Myocyte (in vitro differentiated cells): ENCODE measurements around the gene LIMA1. TPM values are rescaled to one million over a fixed set of nuclear protein-coding genes. Genes with fewer than 3 reads are reported as not detected.
A peak's percentile ranks its signal among the peaks of the same experiment; 100 is the strongest.
"Not testable (repeated sequence)": the region's sequence is repeated elsewhere in the genome, so short reads cannot be mapped to it uniquely, and the experiment has no call there.

Experiments
- DNase-seq: peaks from one replicate; pipeline ENCODE4 v3.0.0-alpha.2; 2012; ENCODE audit warnings: low read depth
- polyA plus RNA-seq: library from polyadenylated mRNA; unstranded; fragments of >200 nt; gene quantifications from one replicate; pipeline ENCODE4 v1.2.1, GENCODE V29; 2012; ENCODE audit warnings: missing spikeins
- total RNA-seq: library from RNA; depleted of rRNA; stranded (reverse); fragments of >200 nt; gene quantifications from 2 replicates; pipeline ENCODE4 v1.2.3, GENCODE V29; 2014

The LIMA1 gene
- 137 and 205 TPM in 2 replicates for total RNA-seq
- polyA plus RNA-seq: 112 TPM

DNA sequence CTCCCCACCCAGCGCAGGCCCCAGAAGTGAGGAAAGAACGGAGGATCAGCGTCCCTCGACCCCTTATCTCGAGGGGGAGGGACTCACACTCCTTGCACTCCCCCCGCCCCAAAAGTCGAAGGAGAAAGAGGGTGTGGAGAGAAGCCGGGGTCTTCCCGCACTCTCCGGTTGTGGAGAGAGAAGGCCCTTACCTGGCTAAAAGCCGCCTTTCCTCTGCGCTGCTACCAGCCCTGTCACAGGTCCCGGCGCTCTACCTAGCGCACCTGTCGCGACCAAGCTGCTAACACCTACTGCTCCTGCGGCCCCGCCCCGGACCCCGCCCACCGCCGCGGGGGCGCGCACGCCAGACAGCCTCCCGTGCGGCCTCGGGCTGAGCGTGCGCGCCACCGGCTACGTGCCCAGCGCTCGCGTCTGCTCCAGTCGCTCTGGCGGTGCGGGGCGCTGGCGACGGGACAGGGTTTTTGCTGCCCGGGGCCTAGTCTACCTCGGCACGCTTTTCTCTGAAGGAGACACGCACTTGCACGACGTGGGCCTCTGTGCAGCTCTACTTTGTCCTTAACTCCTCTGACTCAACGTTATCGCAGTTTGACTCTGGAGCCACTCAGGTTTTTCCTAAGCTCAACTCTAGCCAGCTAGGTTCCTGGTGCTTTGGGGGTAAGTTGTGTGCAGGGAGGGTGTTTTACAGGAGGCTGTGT is at the start of gene LIMA1:
Gene LIMA1 (minus strand): TSS at position 292 of the 695 bp plus-strand sequence. CDS start 34,769 bp downstream, outside the sequence.
- DNase-seq: peak; percentile 85

DNA sequence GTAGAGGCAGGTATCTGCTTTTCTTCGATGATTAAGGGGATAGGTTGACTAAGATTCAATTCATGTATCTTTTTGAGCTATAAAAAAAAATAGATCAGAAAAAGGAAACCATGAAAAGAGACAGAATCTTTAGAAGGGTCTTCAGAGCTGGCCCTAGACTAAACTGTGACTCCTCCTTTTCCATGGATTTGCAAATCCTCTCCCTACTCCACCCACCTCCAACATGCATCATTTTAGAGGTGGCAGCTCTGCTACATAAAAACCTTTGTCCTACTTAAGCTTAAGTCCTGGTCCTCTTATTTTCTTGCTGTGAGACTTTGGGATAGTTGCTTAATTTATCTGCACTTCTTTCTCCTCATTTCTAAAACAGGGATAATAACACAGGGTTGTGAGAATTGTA is 48.4 kb upstream of the LIMA1 start:
- DNase-seq: no peak

DNA sequence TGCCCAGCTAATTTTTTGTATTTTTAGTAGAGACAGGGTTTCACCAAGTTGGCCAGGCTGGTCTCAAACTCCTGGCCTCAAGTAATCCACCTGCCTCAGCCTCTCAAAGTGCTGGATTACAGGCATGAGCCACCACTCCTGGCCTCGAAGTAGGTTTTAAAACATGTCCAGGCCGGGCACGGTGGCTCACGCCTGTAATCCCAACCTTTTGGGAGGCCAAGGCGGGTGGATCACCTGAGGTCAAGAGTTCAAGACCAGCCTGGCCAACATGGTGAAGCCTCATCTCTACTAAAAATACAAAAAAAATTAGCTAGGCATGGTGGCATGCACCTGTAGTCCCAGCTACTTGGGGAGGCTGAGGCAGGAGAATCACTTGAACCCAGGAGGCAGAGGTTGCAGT is 45.3 kb upstream of the LIMA1 start:
- not testable (repeated sequence) for DNase-seq

DNA sequence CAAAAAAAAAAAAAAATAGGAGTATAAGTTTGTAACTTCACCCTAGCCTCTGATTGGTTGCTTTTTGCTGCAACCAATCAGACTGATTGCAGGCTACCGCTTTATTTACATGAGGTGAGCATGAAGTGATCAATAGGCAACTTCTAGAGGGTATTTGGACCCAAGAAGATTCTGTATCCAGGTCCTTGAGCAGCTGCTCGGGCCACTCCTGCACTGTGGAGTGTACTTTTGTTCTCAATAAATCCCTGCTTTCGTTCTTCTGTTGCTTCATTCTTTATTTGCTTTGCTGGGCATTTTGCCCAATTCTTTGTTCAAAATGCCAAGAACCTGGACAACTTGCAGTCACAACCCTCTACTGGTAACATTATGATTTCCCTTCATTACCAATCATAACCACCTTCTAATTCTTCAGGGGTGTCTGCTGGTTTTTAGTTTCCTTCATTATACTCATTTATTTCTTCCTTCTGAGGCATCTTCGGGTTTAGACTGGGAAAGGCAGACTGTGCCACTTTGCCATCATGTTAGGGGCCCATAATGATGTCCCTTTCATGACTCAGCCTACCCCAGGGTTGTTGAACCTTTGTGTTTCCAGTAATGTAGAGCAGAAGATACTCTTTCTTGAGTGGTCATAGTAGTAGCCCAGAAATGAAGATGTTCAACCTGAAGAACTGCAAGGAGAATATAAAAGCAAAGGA is 43.4 kb upstream of the LIMA1 start:
- peak; percentile 55 for DNase-seq

DNA sequence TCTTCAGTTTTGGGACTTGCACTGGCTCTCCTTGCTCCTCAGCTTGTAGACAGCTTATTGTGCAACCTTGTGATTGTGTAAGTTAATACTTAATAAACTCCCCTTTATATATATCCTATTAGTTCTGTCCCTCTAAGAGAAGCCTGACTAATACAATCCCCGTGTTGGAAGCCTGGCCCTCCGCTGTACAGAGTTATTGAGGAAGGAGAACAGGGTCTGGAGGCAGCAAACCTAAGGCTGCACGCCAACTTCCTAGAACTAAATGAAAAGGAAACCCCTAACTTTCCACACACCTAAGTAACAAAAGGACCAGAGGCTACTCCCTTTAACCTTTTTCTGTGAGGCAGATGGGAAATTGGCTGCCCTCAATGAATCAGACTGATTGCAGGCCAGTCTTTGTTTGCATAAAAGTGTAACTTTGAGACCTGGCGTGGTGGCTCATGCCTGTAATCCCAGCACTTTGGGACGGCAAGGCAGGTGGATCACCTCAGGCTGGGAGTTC is 42.6 kb upstream of the LIMA1 start:
- no peak for DNase-seq

DNA sequence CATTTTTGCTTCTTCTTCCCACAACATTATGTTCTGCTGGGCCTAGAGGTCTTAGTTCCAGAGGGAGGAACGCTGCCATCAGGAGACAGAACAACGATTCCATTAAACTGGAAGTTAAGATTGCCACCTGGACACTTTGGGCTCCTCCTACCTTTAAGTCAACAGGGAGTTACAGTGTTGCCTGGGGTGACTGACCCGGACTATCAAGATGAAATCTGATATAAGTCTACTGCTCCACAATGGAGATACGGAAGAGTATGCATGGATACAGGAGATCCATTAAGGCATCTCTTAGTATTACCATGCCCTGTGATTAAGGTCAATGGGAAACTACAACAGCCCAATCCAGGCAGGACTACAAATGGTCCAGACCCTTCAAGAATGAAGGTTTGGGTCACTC is 41.5 kb upstream of the LIMA1 start:
- not testable (repeated sequence) for DNase-seq

DNA sequence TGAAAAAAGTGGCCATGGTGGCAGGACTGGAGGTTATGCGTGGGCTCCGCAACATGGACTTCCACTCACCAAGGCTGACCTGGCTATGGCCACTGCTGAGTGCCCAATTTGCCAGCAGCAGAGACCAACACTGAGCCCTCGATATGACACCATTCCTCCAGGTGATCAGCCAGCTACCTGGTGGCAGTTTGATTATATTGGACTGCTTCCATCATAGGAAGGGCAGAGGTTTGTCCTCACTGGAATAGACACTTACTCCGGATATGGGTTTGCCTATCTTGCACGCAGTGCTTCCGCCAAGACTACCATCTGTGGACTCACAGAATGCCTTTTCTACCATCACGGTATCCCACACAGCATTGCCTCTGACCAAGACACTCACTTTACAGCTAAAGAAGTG is 40.8 kb upstream of the LIMA1 start:
- not testable (repeated sequence) for DNase-seq

DNA sequence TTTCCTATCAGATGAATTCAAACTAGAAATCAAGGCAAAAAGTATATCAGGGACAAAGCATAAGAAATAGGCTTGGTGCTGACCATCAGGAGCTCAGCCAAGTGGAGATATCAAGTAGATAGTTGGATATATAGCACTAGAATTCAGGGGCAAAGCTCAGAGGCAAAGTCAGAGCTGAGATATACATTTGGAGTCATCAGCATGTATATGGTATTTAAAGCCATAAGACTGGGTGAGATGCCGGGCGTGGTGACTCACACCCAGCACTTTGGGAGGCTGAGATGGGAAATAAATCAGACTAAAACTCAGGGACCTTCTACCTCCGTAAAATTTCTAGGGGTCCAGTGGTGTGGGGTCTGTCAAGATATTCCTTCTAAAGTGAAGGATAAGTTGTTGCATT is 38.9 kb upstream of the LIMA1 start:
- no peak for DNase-seq

DNA sequence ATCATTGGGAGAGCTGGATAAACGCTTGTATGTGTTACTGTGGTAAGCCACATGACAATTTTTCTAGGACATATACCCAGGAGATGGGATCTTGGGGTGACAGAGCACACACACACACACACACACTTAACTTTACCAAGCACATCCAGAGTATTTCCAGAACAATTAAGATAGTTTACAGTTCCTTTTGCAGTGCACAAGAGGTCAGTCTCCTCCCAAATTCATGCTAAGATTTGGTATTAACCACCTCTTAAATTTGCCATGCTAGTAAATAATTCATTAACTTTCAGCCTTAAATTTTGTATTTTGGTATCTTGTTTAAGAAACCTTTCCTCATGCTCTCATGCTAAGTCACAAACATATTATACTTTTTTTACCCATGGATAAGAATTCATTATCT is 33.9 kb upstream of the LIMA1 start:
- no peak for DNase-seq

DNA sequence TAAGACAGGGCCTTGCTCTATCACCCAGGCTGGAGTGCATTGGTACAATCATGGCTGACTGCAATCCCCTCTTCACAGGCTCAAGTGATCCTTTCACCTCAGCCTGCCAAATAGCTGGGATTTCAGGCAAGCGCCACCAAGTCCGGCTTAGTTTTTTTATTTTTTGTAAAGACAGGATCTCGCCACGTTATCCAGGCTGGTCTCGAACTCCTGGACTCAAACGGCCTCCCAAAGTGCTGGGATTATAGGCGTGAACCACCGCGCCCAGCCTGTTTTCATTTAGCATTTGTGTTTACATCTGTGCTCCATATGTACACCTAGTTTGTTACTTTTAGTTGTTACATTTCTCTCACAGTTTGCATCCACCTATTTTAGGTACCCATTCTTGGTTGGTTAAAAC is 32.5 kb upstream of the LIMA1 start:
- DNase-seq: no peak

DNA sequence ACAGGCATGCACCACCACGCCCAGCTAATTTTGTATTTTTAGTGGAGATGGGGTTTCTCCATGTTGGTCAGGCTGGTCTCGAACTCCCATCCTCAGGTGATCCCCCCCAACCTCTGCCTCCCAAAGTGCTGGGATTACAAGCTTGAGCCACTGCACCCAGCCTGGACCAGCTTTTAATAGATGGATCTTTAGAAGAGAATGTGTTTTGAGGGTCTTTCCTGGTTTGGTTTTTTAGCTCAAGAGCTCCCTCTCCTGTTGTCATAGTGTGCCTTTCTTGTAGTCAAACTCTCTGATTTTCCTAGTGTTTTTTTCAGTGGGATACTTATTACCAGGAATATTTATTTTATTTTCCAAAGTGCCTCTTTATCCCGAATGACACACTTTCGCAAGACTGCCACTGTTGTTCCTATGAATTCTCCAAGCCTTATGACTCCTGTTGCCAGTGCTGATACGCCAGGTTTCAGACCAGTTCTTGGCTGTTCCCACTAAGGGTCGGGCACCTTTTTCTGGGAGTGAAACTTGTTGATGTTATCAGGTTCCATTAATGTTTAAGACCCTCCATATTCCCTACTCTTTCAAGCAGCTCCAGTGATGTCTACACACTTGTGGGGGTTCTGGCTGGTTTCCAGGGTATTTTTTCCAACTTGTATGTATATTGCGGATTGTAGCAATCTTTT is 31.5 kb upstream of the LIMA1 start:
- DNase-seq: peak; percentile 64

DNA sequence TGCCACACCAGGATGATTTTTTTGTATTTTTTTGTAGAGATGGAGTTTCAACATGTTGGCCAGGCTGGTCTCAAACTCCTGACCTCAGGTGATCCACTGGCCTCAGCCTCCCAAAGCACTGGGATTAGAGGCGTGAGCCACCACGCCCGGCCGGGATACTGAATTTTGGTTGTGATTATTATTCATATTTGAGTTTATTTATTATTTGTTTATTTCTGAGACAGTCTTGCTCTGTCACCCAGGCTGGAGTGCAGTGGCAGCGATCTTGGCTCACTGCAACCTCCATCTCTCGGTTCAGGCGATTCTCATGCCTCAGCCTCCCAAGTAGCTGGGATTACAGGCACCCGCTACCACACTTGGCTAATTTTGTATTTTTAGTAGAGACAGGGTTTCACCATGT is 30.7 kb upstream of the LIMA1 start:
- not testable (repeated sequence) for DNase-seq

DNA sequence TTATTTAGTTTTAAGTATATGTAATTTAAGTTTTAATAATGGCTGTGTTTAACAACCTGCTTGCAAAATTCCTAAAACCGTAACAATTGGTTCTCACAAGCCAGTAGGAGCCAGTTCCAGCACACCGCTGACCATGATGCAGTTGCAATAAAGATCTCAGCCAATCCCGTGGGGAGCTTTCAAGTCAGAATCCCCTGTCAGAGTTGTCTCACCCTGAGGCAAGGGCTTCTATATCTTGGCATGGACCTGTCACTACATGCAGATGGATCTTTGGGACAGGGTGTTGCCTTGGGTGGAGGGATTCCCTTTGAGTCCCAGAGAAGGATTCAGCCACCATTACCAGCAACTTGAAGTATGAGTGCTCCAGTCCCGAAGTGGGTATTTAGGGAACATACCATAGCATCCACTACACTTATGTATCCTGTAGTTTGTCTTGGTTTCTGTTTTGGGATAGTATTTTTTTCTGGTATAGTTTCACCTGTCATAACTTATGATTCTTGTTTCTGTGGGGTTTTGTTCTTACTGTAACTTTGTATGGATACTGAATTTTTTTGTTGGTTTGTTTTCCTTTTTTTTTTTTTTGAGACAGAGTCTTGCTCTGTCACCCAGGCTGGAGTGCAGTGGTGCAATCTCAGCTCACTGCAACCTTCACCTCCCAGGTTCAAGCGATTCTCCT is 30.1 kb upstream of the LIMA1 start:
- no peak for DNase-seq

DNA sequence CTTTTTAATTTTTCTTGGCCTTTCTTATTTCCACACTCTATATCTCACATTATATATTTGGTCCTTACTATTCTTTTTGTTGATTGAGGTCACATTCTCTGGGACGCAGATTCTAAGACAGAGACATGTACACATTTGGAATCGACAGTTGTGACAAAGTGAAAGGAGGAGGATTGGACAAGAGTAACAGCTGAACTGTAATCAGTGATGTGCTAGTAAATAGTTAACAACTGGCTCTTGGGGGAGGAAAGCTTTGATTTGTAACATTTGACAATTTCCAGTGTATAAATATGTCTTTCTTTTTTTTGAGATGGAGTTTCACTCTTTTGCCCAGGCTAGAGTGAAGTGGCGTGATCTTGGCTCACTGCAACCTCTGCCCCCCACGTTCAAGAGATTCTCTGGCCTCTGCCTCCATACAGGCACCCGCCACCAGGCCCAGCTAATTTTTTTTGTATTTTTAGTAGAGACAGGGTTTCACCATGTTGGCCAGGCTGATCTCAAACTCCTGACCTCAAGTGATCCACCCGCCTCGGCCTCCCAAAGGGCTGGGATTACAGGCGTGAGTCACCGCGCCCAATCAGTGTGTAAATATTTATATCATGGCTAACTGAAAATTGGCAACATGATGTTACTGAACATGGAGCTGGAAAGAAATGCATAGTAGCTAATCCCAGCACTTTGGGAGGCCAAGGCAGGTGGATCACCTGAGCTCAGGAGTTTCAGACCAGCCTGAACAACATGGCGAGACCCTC is 28.7 kb upstream of the LIMA1 start:
- DNase-seq: peak; percentile 57

DNA sequence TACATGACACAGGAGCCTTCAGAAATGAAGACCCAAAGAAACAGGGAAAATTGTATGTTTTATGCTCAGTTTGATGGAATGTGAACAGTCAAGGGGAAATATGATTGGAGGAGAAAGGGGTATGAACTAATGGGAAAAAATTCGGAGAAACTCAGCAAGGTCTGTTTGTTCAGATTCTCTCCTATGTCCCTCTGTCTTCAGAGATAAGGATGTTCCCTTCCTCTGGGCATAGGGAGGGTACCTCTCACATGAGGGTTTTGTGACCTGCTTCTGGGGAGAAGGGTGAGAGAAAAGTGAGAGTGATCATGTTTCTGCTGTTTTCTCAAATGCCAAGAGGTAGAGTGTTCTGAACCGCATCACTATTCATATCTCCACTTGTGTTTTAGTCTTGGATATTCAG is 26.6 kb upstream of the LIMA1 start:
- DNase-seq: no peak

DNA sequence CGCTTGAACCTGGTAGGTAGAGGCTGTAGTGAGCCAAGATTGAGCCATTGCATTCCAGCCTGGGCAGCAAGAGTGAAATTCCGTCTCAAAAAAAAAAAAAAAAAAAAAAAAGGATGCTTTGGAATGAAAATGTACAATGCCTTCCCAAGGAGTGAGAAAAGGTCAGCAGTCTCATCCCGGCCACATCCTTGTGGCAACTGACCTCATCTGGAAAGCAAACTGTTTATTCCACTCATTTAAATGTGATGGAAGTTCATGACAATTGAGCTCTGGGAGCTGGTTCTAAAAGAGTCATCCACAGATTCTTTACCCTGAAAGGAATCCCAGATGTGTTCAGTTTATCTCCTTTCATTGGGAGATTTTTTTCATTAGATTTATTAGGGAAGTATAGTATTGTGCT is 19.4 kb upstream of the LIMA1 start:
- DNase-seq: peak; percentile 31

DNA sequence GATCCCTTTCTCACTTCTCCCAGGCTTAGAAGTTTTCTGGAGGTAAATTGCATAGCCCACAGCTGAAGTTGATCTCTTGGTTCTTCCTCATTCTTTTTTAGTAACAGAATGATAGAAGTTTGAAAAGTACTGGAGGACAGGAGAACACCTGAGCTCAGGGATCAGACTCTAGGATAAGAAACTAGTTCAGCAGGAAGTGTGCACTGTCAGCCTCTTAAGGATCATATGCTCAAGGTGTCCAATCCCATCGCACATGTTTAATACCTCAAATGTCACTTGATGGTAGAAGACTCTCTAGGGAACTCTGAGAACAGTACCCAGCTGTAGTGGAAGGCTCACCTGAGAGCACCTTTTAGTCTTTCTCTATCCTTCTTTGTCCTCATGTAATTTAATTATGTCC is 14.7 kb upstream of the LIMA1 start:
- no peak for DNase-seq

DNA sequence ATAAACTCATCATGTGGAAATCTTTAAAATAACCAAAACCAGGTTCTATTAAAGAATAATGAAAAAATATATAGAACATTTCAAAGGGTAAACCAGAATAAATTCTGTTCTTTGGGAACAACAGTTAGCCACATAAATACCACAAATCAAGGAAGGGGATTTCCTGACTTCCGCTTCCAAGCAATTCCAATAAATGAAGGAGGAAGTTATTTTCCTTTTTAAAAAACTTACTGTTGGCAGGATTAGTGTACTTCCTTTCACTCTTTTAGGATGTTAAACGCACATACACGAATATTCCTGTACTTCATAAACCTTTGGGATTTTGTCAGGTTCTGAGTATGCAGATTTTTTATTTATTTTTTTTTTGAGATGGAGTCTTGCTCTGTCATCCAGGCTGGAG is 13.7 kb upstream of the LIMA1 start:
- no peak for DNase-seq

DNA sequence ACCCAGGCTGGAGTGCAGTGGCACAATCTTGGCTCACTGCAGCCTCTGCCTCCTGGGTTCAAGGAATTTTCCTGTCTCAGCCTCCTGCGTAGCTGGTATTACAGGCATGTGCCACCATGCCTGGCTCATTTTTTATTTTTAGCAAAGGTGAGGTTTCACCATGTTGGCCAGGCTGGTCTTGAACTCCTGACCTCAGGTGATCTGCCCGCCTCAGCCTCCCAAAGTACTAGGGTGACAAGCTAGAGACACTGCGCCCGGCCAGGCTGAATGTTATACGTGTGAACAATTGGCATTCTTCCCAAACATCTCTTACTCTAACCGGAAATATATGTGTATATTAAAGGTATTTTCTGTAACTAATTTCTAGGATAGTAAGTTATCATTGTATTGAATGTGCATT is 13.2 kb upstream of the LIMA1 start:
- DNase-seq: no peak

DNA sequence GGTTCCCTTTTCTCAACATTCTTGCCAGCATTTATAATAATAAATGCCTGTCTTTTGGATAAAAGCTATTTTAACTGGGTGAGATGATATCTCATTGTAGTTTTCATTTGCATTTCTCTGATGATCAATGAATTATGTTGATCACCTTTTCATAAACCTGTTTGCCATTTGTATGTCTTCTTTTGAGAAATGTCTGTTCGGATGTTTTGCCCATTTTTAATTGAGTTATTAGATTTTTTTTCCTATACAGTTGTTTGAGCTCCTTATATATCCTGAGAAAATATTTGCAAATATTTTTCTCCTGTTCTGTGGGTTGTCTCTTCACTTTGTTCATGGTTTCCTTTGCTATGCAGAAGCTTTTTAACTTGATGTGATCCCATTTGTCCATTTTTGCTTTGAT is 8.1 kb upstream of the LIMA1 start:
- DNase-seq: no peak

DNA sequence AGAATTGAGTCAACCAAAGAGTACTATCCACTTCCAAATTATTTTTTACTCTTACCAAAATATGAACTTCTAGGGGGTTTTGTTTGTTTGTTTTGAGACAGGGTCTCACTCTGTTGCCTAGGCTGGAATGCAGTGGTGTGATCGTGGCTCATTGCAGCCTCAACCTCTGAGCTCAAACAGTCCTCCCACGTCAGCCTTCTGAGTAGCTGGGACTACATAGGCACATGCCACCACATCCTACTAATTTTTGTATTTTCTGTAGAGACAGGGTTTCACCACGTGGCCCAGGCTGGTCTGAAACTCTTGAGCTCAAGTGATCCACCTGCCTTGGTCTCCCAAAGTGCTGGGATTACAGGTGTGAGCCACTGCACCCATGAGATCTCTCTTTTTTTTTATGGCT is 7.4 kb upstream of the LIMA1 start:
- DNase-seq: not testable (repeated sequence)
